K562 (cell line): ENCODE results near the gene INPP5E. TPM values are rescaled to one million over a fixed set of nuclear protein-coding genes. Genes with fewer than 3 reads are reported as not detected.

Experiments used
- ATAC-seq: fragments of 200-7000 bp; cut with Tn5 transposase; 3 replicates; pipeline ENCODE4 v1.9.1; 2020; ENCODE audit warnings: moderate library complexity
- BruUV-seq: library from RNA; stranded (reverse); fragments of 400-500 nt; replicated peaks from 2 replicates; lab custom pipeline; 2021; lab: Mats Ljungman, UMichigan
- CTCF ChIA-PET: fragments of 300-600 bp; formaldehyde crosslinking; extraction: SDS; loops from one replicate; lab custom pipeline; 2021; ENCODE audit warnings: low intra/inter-chr PET ratio; lab: Yijun Ruan, JAX
- POLR2A ChIA-PET: fragments of 300-600, 350-650 bp; sonication (Branson Sonifier 250); formaldehyde crosslinking; extraction: SDS; loops from one replicate; lab custom pipeline; 2021; ENCODE audit warnings: antibody characterized with exemption, inconsistent platforms; lab: Yijun Ruan, JAX
- DNase-seq, 4 experiments: peaks; one replicate each; pipeline versions ENCODE4 v3.0.0 to v3.0.0-alpha.2; 2011 to 2018; ENCODE audit warnings: low spot score in 3 of 4, mixed read lengths in 3 of 4; ENCODE audit errors: extremely low read depth in 1 of 4
- FAIRE-seq: peaks from 2 replicates; lab custom pipeline; 2011; peaks lifted over from hg19 to GRCh38; lab: Jason Lieb, UNC
- H2AFZ ChIP-seq: 2 replicates; pipeline ENCODE4 v1.6.0; 2011; ENCODE audit warnings: low read depth, low read length, control low read depth, inconsistent platforms
- H3K27ac ChIP-seq: fragments of 200-600 bp; 3 replicates; pipeline ENCODE4 v1.8.0; 2011; ENCODE audit warnings: low read depth, mild to moderate bottlenecking, control low read depth, inconsistent platforms, low read length, moderate library complexity, mixed read lengths; ENCODE audit errors: extremely low read depth
- H3K27me3 ChIP-seq, 2 experiments: fragments of 300-600 bp in 1 of 2; 2 replicates in 1 of 2; 3 replicates in 1 of 2; pipeline versions ENCODE4 v1.6.0 to v1.8.0; 2011; ENCODE audit warnings: inconsistent platforms in 2 of 2, low read length in 2 of 2, mild to moderate bottlenecking in 1 of 2, mixed read lengths in 1 of 2, moderate library complexity in 1 of 2; ENCODE audit not compliant: control insufficient read depth in 2 of 2, insufficient read depth in 2 of 2
- H3K36me3 ChIP-seq: fragments of 300-600 bp; 3 replicates; pipeline ENCODE4 v1.8.0; 2011; ENCODE audit warnings: mild to moderate bottlenecking, low read length, inconsistent platforms; ENCODE audit not compliant: control insufficient read depth, insufficient read depth
- H3K4me1 ChIP-seq, 2 experiments: fragments of 200-600 bp in 1 of 2; replicated peaks in 1 of 2; 2 replicates in 1 of 2; 3 replicates in 1 of 2; pipeline versions ENCODE4 v1.5.1 to v1.8.0; 2011; ENCODE audit warnings: inconsistent platforms in 2 of 2, low read length in 2 of 2, mild to moderate bottlenecking in 1 of 2, mixed read lengths in 1 of 2, moderate library complexity in 1 of 2; ENCODE audit not compliant: control insufficient read depth in 2 of 2, insufficient read depth in 2 of 2
- H3K4me2 ChIP-seq: 2 replicates; pipeline ENCODE4 v1.6.1; 2011; ENCODE audit warnings: low read length, control low read depth, inconsistent platforms, mixed read lengths; ENCODE audit not compliant: insufficient read depth
- H3K4me3 ChIP-seq: fragments of 200-600 bp; sonication (generic), shearing (Covaris generic); 2 replicates; pipeline ENCODE4 v1.5.1; 2016; ENCODE audit warnings: control low read depth, inconsistent platforms
- H3K79me2 ChIP-seq: fragments of 200-600 bp; 3 replicates; pipeline ENCODE4 v1.8.0; 2011; ENCODE audit warnings: low read length, inconsistent platforms; ENCODE audit not compliant: control insufficient read depth, insufficient read depth
- H3K9ac ChIP-seq, 2 experiments: 2 replicates each; pipeline versions ENCODE4 v1.6.0 to v1.6.1; 2011; ENCODE audit warnings: low read depth in 2 of 2, low read length in 2 of 2, control low read depth in 1 of 2, inconsistent platforms in 1 of 2, mild to moderate bottlenecking in 1 of 2, mixed read lengths in 1 of 2; ENCODE audit not compliant: insufficient read depth in 1 of 2
- H3K9me1 ChIP-seq: one replicate; pipeline ENCODE4 v1.6.0; 2011; ENCODE audit warnings: inconsistent platforms, mild to moderate bottlenecking, low read length, moderate library complexity; ENCODE audit not compliant: control insufficient read depth, insufficient read depth
- H3K9me3 ChIP-seq: replicated peaks from 2 replicates; pipeline ENCODE4 v1.5.1; 2011; ENCODE audit warnings: low read depth, low read length, inconsistent platforms; ENCODE audit not compliant: control insufficient read depth, insufficient read depth
- H4K20me1 ChIP-seq: replicated peaks from 2 replicates; pipeline ENCODE4 v1.6.1; 2011; ENCODE audit warnings: low read length, inconsistent platforms, mixed read lengths; ENCODE audit not compliant: control insufficient read depth, insufficient read depth
- BCL6 ChIP-seq: fragments of 250-450 bp; sonication (Bioruptor Pico); IDR thresholded peaks from 2 replicates; pipeline ENCODE4 v1.4.0; 2020
- CBFA2T2 ChIP-seq: fragments of 450-650 bp; conservative IDR thresholded peaks from 2 replicates; pipeline ENCODE4 v1.6.1; 2017; ENCODE audit warnings: mild to moderate bottlenecking
- CHD1 ChIP-seq: fragments of 200-600 bp; sonication (generic); IDR thresholded peaks from one replicate; pipeline ENCODE4 v1.6.1; 2012; ENCODE audit warnings: mild to moderate bottlenecking, moderate library complexity, low read length, inconsistent platforms
- CLOCK ChIP-seq: fragments of 250-450 bp; sonication (Bioruptor Pico); IDR thresholded peaks from 2 replicates; pipeline ENCODE4 v1.4.0; 2020; ENCODE audit warnings: mild to moderate bottlenecking, moderate library complexity, borderline replicate concordance
- FIP1L1 ChIP-seq: fragments of 200-400 bp; formaldehyde crosslinking; IDR thresholded peaks from 2 replicates; pipeline ENCODE4 v1.6.1; 2018; ENCODE audit warnings: mild to moderate bottlenecking, low read depth, low read length; ENCODE audit not compliant: poor library complexity, severe bottlenecking
- FOXJ3 ChIP-seq: sonication (generic); formaldehyde crosslinking; IDR thresholded peaks from 2 replicates; pipeline ENCODE4 v1.4.0; 2020; ENCODE audit warnings: mild to moderate bottlenecking, missing genetic modification reagents
- FOXK2 ChIP-seq, 2 experiments: fragments of 450-650 bp; IDR thresholded peaks in 1 of 2; conservative IDR thresholded peaks in 1 of 2; 2 replicates each; pipeline ENCODE4 v1.6.1; 2016; ENCODE audit warnings: low read depth in 2 of 2, mild to moderate bottlenecking in 1 of 2
- GABPB1 ChIP-seq: sonication (generic); formaldehyde crosslinking; IDR thresholded peaks from 2 replicates; pipeline ENCODE4 v1.8.0; 2022; ENCODE audit warnings: mild to moderate bottlenecking, missing genetic modification reagents
- KDM4B ChIP-seq, 2 experiments: fragments of 450-650 bp in 1 of 2; sonication (generic) in 1 of 2; IDR thresholded peaks; 2 replicates each; pipeline ENCODE4 v1.6.1; 2016 to 2017; ENCODE audit warnings: borderline replicate concordance in 2 of 2, antibody characterized with exemption in 1 of 2, low read depth in 1 of 2, mild to moderate bottlenecking in 1 of 2
- NCOA6 ChIP-seq: fragments of 450-650 bp; IDR thresholded peaks from 2 replicates; pipeline ENCODE4 v1.6.1; 2017; ENCODE audit warnings: mild to moderate bottlenecking
- POLR2B ChIP-seq: fragments of 450-650 bp; IDR thresholded peaks from 2 replicates; pipeline ENCODE4 v1.6.1; 2018; ENCODE audit warnings: low read depth; ENCODE audit not compliant: partially characterized antibody
- RAD21 ChIP-seq, 2 experiments: fragments of 250-450 bp in 1 of 2; fragments of 450-650 bp in 1 of 2; sonication (Bioruptor Pico) in 1 of 2; formaldehyde crosslinking in 1 of 2; IDR thresholded peaks in 1 of 2; conservative IDR thresholded peaks in 1 of 2; 2 replicates each; pipeline versions ENCODE4 v1.4.0 to v1.8.0; 2020 to 2022; ENCODE audit warnings: mild to moderate bottlenecking in 2 of 2, moderate library complexity in 1 of 2
- RFX5 ChIP-seq: IDR thresholded peaks from 2 replicates; pipeline ENCODE4 v1.6.1; 2011; ENCODE audit warnings: low read depth, mild to moderate bottlenecking, improper control_type of control experiment, low read length
- SETDB1 ChIP-seq: IDR thresholded peaks from one replicate; pipeline ENCODE4 v1.6.1; 2012; ENCODE audit warnings: low read length, control low read depth, inconsistent platforms
- SIX5 ChIP-seq, 2 experiments: IDR thresholded peaks; 2 replicates each; pipeline ENCODE4 v1.6.1; 2011; ENCODE audit warnings: low read length in 2 of 2, borderline replicate concordance in 1 of 2, low read depth in 1 of 2, mild to moderate bottlenecking in 1 of 2, moderate library complexity in 1 of 2; ENCODE audit not compliant: insufficient read depth in 1 of 2
- TAF7 ChIP-seq: fragments of 450-650 bp; IDR thresholded peaks from 2 replicates; pipeline ENCODE4 v1.6.1; 2016; ENCODE audit warnings: missing genetic modification characterization, missing compliant biosample characterization
- TAF9B ChIP-seq: fragments of 450-650 bp; IDR thresholded peaks from 2 replicates; pipeline ENCODE4 v1.6.1; 2018; ENCODE audit warnings: mild to moderate bottlenecking; ENCODE audit not compliant: partially characterized antibody
- ZNF124 ChIP-seq: sonication (generic); formaldehyde crosslinking; IDR thresholded peaks from 2 replicates; pipeline ENCODE4 v1.8.1; 2022; ENCODE audit warnings: missing genetic modification reagents
- WGBS: fragments of 100-300 bp; shearing (Covaris generic); methylation state at CpG from one replicate; pipeline ENCODE4 v1.1.6; 2016; ENCODE audit warnings: low coverage, mixed read lengths; ENCODE audit not compliant: insufficient coverage; ENCODE audit errors: missing lambda C conversion rate; 5-methylcytosine and 5-hydroxymethylcytosine counted together
- in situ Hi-C: fragments of 300-500 bp; cut with MboI; formaldehyde crosslinking; loops from 4 replicates; pipeline ENCODE4 v1.15.0; 2018; ENCODE audit warnings: inconsistent platforms, mixed read lengths
- intact Hi-C: fragments of 100-400 bp; cut with micrococcal nuclease; formaldehyde crosslinking; loops from 2 replicates; pipeline ENCODE4 v1.14.2; 2022
- polyA plus RNA-seq, 8 experiments: library from polyadenylated mRNA; depleted of rRNA in 4 of 8; stranded (reverse) in 5 of 8; unstranded in 3 of 8; fragments of >200 nt; fragmentation: Nextera tagmentation in 2 of 8; fragmentation: Illumina TruSeq in 1 of 8; extraction: Ambion mirVana in 2 of 8; extraction: Trizol in 1 of 8; gene quantifications; 2 replicates each; pipeline versions ENCODE4 v1.2.1 to v1.2.3, GENCODE V29; 2011 to 2014; ENCODE audit warnings: inconsistent platforms in 1 of 8, missing spikeins in 1 of 8
- total RNA-seq, 7 experiments: library from RNA; depleted of rRNA in 6 of 7; stranded (reverse); fragments of >200 nt in 6 of 7; fragmentation: Illumina TruSeq in 2 of 7; extraction: Trizol in 2 of 7; gene quantifications; 2 replicates each; pipeline versions ENCODE4 v1.2.1 to v1.2.3, GENCODE V29; 2011 to 2021; ENCODE audit warnings: low replicate concordance in 1 of 7

Gene INPP5E
- total and polyA plus RNA-seq, 9 of the 15 experiments (the other 6 are each of a cell fraction or from before 2014, with no cell fraction given), result 0.38 to 17.4 (median 4.9) TPM

GRCh38 chr9:136470792-136471469, 31.3 kb upstream of the INPP5E start (continued):
- TF ChIP-seq CLOCK (CRISPR knock-in tag) (no peak), NCOA6 (no peak), SETDB1 (no peak)
- TF ChIP-seq, all 486 proteins: peak for 5

- CTCF ChIA-PET, result no interaction called here
- ATAC-seq, result no peak
- Histone ChIP-seq H3K36me3 (peaks cover 100% of the 10 kb centered on the region), H3K9me1 (peaks cover 5% of the 10 kb centered on the region), H3K27ac (no peak overlapping the region), H3K27me3 (no peaks in the 10 kb centered on the region), H3K9ac (peak overlapping the region in 1 of 2 experiments; percentile 15; a peak in 2 of 4 replicates), H3K4me1 (peaks cover 0 to 22% of the 10 kb centered on the region in 2 experiments; a peak in 3 of 5 replicates), H3K79me2 (peaks cover 51% of the 10 kb centered on the region), H3K9me3 (no peaks in the 10 kb centered on the region), H3K4me2 (no peak overlapping the region), H3K4me3 (no peak overlapping the region), H4K20me1 (peaks cover 42% of the 10 kb centered on the region), H2AFZ (no peak overlapping the region)
- WGBS, result 83% methylated on average over 9 of the region's 11 CpGs
- POLR2A ChIA-PET, result interaction anchor here (1.0 to 3.2 kb wide), 6 partner anchors 10 to 52 kb away, joined by 3 to 17 read pairs (median 4); no protein-coding TSS in a partner anchor
- no peak for DNase-seq
- intact Hi-C loops, result no loop called here
- BruUV-seq, result no TSS peak
- in situ Hi-C loops, result no loop called here
- FAIRE-seq, result no peak
- no peak for TF ChIP-seq GABPB1 (CRISPR knock-in tag)
- TF ChIP-seq FIP1L1, result no peak
- no peak for TF ChIP-seq RAD21 (CRISPR knock-in tag; conservative IDR thresholded peaks at IDR 0.05 in 1 of 2, IDR thresholded peaks at IDR 0.05 in 1 of 2)
- TF ChIP-seq CBFA2T2, result no peak
- TF ChIP-seq BCL6 (CRISPR knock-in tag), result no peak
- TF ChIP-seq RFX5, result no peak
- TF ChIP-seq FOXJ3 (CRISPR knock-in tag), result no peak
- no peak for TF ChIP-seq POLR2B
- no peak for TF ChIP-seq TAF7 (tag)
- TF ChIP-seq ZNF124, result no peak
- no peak for TF ChIP-seq FOXK2 (conservative IDR thresholded peaks at IDR 0.05 in 1 of 2, IDR thresholded peaks at IDR 0.05 in 1 of 2; ENCODE audit: low read depth in 2 of 2)
- no peak for TF ChIP-seq SIX5 (IDR thresholded peaks at IDR 0.05; ENCODE audit: borderline replicate concordance in 1 of 2, insufficient read depth in 1 of 2, low read depth in 1 of 2, low read length in 2 of 2)
- TF ChIP-seq KDM4B (IDR thresholded peaks at IDR 0.05; ENCODE audit: borderline replicate concordance in 2 of 2, low read depth in 1 of 2), result no peak
- no peak for TF ChIP-seq CHD1
- no peak for TF ChIP-seq TAF9B
These were observed 30.7 kb upstream of the INPP5E start for GRCh38 chr9:136470356-136470755.
